Hematopoietic multipotent progenitor cell treated with erythropoietin and hydrocortisone succinate and interleukin-3 and kit ligand, for 15 days (in vitro differentiated cells): ENCODE results near the gene INTS11.
A peak's percentile ranks its signal among the peaks of the same experiment; 100 is the strongest.

Experiments used
- DNase-seq: peaks from one replicate; pipeline ENCODE4 v3.0.0-alpha.2; 2015; ENCODE audit warnings: low spot score

Gene INTS11

DNA sequence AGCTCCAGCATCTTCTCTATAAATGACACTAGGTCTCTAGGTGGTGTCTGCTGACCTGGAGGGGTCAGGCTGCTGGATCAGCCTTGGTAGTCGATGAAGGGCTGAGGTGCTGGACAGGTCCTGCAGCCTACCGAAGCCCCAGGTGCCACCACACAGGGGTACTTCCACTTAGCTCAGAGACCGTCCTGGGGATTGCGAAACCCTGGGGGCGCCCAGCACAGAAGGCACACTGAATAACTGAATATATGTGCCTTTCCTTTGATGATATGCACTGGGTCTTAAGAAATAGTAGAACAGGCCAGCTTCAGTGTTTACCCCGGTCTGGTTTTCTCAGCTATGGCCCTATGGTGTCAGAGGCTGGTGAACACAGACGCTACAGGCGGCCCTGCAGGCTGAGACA is 61.7 kb downstream of the INTS11 start:
- DNase-seq: no peak

DNA sequence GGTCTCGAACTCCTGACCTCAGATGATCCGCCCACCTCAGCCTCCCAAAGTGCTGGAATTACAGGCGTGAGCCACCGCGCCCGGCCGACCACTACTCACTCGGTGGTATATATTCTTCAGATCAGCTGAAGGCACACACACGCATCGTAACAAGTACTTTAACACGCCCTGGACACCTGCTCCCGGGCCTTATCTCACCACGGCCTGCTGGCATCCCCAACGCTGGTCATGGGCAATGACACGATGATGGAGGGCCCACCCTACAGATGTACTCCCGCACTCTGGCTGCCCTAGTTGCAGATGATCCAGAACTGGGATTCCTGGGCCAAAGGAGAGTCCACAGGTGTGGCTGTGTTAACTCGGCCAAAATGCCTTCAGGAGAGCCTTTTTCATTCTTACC is 62.4 kb downstream of the INTS11 start:
- DNase-seq: peak; percentile 67
